HepG2 (cell line): ENCODE data around the gene TSSK3. TPM values are rescaled to one million over a fixed set of nuclear protein-coding genes. Genes with fewer than 3 reads are reported as not detected.
A peak's percentile ranks its signal among the peaks of the same experiment; 100 is the strongest.

Experiments used
- ATF7 ChIP-seq, 2 experiments: fragments of 450-650 bp in 1 of 2; sonication (generic) in 1 of 2; formaldehyde crosslinking in 1 of 2; IDR thresholded peaks; 2 replicates each; pipeline versions ENCODE4 v1.4.0 to v1.6.1; 2016 to 2020; ENCODE audit warnings: antibody characterized with exemption in 1 of 2, mild to moderate bottlenecking in 1 of 2, missing genetic modification reagents in 1 of 2
- FOXA1 ChIP-seq, 2 experiments: fragments of 450-650 bp in 1 of 2; sonication (generic) in 1 of 2; formaldehyde crosslinking in 1 of 2; IDR thresholded peaks; 2 replicates each; pipeline versions ENCODE4 v1.4.0 to v1.6.1; 2016 to 2020; ENCODE audit warnings: missing genetic modification reagents in 1 of 2
- HMG20B ChIP-seq: conservative IDR thresholded peaks from 2 replicates; pipeline ENCODE4 v1.6.1; 2016; ENCODE audit warnings: missing genetic modification reagents, missing compliant biosample characterization
- MYC ChIP-seq: sonication (generic); formaldehyde crosslinking; IDR thresholded peaks from 2 replicates; pipeline ENCODE4 v1.9.0; 2021; ENCODE audit warnings: missing genetic modification reagents, borderline replicate concordance
- RARG ChIP-seq: sonication (generic); formaldehyde crosslinking; IDR thresholded peaks from 2 replicates; pipeline ENCODE4 v1.4.0; 2020; ENCODE audit warnings: low read depth, mild to moderate bottlenecking, missing genetic modification reagents
- SIN3A ChIP-seq: IDR thresholded peaks from 2 replicates; pipeline ENCODE4 v1.6.1; 2011; ENCODE audit warnings: low read depth, mild to moderate bottlenecking, control low read depth, low read length, borderline replicate concordance
- ZC3H13 ChIP-seq: sonication (generic); formaldehyde crosslinking; IDR thresholded peaks from 2 replicates; pipeline ENCODE4 v1.8.1; 2023; ENCODE audit warnings: mild to moderate bottlenecking, missing genetic modification reagents, moderate library complexity
- ZNF256 ChIP-seq: sonication (generic); formaldehyde crosslinking; conservative IDR thresholded peaks from 2 replicates; pipeline ENCODE4 v1.4.0; 2020; ENCODE audit warnings: missing genetic modification reagents
- ZNF33B ChIP-seq: sonication (generic); formaldehyde crosslinking; IDR thresholded peaks from 2 replicates; pipeline ENCODE4 v1.5.1; 2020; ENCODE audit warnings: mild to moderate bottlenecking, missing genetic modification reagents
- ZNF558 ChIP-seq: sonication (generic); formaldehyde crosslinking; IDR thresholded peaks from 2 replicates; pipeline ENCODE4 v1.9.0; 2022; ENCODE audit warnings: mild to moderate bottlenecking, missing genetic modification reagents, borderline replicate concordance
- ZNF749 ChIP-seq: sonication (generic); formaldehyde crosslinking; IDR thresholded peaks from 2 replicates; pipeline ENCODE4 v1.8.0; 2022; ENCODE audit warnings: mild to moderate bottlenecking, missing genetic modification reagents, moderate library complexity, borderline replicate concordance
- polyA plus RNA-seq, 8 experiments: library from polyadenylated mRNA; depleted of rRNA in 3 of 8; stranded (reverse) in 7 of 8; unstranded in 1 of 8; fragments of >200 nt; fragmentation: Illumina TruSeq in 4 of 8; extraction: Trizol in 4 of 8; gene quantifications; 2 replicates each; pipeline versions ENCODE4 v1.2.1 to v1.2.3, GENCODE V29; 2011 to 2016; ENCODE audit warnings: low read depth in 4 of 8, missing spikeins in 1 of 8, mixed read lengths in 1 of 8; ENCODE audit not compliant: insufficient read depth in 1 of 8
- total RNA-seq, 5 experiments: library from RNA; depleted of rRNA; stranded (reverse); fragments of >200 nt; fragmentation: Illumina TruSeq; extraction: Trizol; gene quantifications; 2 replicates each; pipeline ENCODE4 v1.2.3, GENCODE V29; 2016; ENCODE audit warnings: low read depth in 1 of 5
- TF ChIP-seq, protein P1 (sequence below): sonication (generic); formaldehyde crosslinking; IDR thresholded peaks from 2 replicates; pipeline ENCODE4 v1.4.0; 2020; ENCODE audit warnings: missing genetic modification reagents, borderline replicate concordance
- TF ChIP-seq, protein P2 (sequence below): sonication (generic); formaldehyde crosslinking; IDR thresholded peaks from 2 replicates; pipeline ENCODE4 v1.4.0; 2020; ENCODE audit warnings: missing genetic modification reagents
- TF ChIP-seq, protein P3 (sequence below): sonication (generic); formaldehyde crosslinking; IDR thresholded peaks from 2 replicates; pipeline ENCODE4 v1.5.1; 2020; ENCODE audit warnings: mild to moderate bottlenecking, missing genetic modification reagents, moderate library complexity
- TF ChIP-seq, protein P4 (sequence below): IDR thresholded peaks from 2 replicates; pipeline ENCODE4 v1.6.1; 2018; ENCODE audit warnings: missing genetic modification reagents, mild to moderate bottlenecking, missing compliant biosample characterization
- TF ChIP-seq, protein P5 (sequence below): IDR thresholded peaks from 2 replicates; pipeline ENCODE4 v1.6.1; 2012; ENCODE audit warnings: low read depth, low read length, improper control_type of control experiment

TSSK3 gene
- total and polyA plus RNA-seq, 2 of the 13 experiments (the other 11 are each of a cell fraction or from before 2014, with no cell fraction given) = 1.0 to 1.1 TPM

DNA sequence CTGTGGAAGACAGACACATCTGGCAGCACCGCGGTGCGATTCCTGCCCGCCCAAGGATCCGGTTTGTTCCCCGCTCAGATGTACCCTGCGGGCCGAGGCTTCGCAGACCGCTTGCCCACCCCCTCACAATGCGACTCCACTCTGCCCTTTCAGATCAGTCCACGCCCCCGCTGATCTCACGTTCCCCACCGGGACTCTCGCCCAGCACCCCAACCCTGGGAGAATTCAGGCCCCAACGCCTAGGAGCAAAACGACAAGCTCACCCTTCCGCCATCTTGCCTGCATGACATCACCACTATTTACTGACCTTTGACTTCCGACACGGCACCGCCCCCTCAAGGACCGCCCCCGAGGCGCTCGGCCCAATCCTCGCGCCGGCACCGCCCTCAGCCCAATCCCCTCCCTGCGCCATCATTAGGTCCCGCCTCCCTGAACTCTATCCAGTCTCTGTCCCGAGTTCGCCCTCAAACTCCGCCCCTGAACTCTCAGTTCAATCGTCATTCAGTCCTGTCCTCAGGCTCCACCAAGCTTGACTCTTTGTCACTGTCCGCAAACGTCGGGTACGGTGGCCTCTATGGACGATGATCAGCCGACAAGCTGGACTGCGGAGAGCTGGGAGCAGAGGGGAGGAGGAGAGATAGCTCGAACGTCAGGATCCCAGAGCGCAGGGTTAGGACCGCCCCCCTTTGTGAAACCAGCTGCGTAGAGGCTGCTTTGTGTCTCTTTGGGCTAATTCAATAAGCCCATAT is 32.0 kb downstream of the TSSK3 start, which contains the start of gene BSDC1 (continued):
- TF ChIP-seq, protein P1, sequence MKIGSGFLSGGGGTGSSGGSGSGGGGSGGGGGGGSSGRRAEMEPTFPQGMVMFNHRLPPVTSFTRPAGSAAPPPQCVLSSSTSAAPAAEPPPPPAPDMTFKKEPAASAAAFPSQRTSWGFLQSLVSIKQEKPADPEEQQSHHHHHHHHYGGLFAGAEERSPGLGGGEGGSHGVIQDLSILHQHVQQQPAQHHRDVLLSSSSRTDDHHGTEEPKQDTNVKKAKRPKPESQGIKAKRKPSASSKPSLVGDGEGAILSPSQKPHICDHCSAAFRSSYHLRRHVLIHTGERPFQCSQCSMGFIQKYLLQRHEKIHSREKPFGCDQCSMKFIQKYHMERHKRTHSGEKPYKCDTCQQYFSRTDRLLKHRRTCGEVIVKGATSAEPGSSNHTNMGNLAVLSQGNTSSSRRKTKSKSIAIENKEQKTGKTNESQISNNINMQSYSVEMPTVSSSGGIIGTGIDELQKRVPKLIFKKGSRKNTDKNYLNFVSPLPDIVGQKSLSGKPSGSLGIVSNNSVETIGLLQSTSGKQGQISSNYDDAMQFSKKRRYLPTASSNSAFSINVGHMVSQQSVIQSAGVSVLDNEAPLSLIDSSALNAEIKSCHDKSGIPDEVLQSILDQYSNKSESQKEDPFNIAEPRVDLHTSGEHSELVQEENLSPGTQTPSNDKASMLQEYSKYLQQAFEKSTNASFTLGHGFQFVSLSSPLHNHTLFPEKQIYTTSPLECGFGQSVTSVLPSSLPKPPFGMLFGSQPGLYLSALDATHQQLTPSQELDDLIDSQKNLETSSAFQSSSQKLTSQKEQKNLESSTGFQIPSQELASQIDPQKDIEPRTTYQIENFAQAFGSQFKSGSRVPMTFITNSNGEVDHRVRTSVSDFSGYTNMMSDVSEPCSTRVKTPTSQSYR (CRISPR knock-in tag) = no peak; the same call in 1 of the 2 replicates
- TF ChIP-seq, protein P2, sequence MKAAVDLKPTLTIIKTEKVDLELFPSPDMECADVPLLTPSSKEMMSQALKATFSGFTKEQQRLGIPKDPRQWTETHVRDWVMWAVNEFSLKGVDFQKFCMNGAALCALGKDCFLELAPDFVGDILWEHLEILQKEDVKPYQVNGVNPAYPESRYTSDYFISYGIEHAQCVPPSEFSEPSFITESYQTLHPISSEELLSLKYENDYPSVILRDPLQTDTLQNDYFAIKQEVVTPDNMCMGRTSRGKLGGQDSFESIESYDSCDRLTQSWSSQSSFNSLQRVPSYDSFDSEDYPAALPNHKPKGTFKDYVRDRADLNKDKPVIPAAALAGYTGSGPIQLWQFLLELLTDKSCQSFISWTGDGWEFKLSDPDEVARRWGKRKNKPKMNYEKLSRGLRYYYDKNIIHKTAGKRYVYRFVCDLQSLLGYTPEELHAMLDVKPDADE = no peak
- TF ChIP-seq HMG20B (no peak), MYC (CRISPR knock-in tag) (no peak; the same call in 1 of the 2 replicates), RARG (CRISPR knock-in tag) (0 out of 2 replicates have a peak, but pooled peaks have one; percentile 20), ZC3H13 (no peak), ZNF749 (no peak), ZNF33B (CRISPR knock-in tag) (no peak), ZNF256 (CRISPR knock-in tag) (no peak), SIN3A (peak; percentile 72; the same call in 1 of the 2 replicates), ATF7 (IDR thresholded peaks at IDR 0.05) (peak; percentile 97), ATF7 (CRISPR knock-in tag; IDR thresholded peaks at IDR 0.05) (peak; percentile 100), ZNF558 (no peak), FOXA1 (IDR thresholded peaks at IDR 0.05) (no peak), FOXA1 (CRISPR knock-in tag; IDR thresholded peaks at IDR 0.05) (peak; percentile 81)
- TF ChIP-seq, protein P3, sequence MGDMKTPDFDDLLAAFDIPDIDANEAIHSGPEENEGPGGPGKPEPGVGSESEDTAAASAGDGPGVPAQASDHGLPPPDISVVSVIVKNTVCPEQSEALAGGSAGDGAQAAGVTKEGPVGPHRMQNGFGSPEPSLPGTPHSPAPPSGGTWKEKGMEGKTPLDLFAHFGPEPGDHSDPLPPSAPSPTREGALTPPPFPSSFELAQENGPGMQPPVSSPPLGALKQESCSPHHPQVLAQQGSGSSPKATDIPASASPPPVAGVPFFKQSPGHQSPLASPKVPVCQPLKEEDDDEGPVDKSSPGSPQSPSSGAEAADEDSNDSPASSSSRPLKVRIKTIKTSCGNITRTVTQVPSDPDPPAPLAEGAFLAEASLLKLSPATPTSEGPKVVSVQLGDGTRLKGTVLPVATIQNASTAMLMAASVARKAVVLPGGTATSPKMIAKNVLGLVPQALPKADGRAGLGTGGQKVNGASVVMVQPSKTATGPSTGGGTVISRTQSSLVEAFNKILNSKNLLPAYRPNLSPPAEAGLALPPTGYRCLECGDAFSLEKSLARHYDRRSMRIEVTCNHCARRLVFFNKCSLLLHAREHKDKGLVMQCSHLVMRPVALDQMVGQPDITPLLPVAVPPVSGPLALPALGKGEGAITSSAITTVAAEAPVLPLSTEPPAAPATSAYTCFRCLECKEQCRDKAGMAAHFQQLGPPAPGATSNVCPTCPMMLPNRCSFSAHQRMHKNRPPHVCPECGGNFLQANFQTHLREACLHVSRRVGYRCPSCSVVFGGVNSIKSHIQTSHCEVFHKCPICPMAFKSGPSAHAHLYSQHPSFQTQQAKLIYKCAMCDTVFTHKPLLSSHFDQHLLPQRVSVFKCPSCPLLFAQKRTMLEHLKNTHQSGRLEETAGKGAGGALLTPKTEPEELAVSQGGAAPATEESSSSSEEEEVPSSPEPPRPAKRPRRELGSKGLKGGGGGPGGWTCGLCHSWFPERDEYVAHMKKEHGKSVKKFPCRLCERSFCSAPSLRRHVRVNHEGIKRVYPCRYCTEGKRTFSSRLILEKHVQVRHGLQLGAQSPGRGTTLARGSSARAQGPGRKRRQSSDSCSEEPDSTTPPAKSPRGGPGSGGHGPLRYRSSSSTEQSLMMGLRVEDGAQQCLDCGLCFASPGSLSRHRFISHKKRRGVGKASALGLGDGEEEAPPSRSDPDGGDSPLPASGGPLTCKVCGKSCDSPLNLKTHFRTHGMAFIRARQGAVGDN (CRISPR knock-in tag) = peak; percentile 85
- TF ChIP-seq, protein P4, sequence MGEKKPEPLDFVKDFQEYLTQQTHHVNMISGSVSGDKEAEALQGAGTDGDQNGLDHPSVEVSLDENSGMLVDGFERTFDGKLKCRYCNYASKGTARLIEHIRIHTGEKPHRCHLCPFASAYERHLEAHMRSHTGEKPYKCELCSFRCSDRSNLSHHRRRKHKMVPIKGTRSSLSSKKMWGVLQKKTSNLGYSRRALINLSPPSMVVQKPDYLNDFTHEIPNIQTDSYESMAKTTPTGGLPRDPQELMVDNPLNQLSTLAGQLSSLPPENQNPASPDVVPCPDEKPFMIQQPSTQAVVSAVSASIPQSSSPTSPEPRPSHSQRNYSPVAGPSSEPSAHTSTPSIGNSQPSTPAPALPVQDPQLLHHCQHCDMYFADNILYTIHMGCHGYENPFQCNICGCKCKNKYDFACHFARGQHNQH (CRISPR knock-in tag) = peak; percentile 90
- TF ChIP-seq, protein P5, sequence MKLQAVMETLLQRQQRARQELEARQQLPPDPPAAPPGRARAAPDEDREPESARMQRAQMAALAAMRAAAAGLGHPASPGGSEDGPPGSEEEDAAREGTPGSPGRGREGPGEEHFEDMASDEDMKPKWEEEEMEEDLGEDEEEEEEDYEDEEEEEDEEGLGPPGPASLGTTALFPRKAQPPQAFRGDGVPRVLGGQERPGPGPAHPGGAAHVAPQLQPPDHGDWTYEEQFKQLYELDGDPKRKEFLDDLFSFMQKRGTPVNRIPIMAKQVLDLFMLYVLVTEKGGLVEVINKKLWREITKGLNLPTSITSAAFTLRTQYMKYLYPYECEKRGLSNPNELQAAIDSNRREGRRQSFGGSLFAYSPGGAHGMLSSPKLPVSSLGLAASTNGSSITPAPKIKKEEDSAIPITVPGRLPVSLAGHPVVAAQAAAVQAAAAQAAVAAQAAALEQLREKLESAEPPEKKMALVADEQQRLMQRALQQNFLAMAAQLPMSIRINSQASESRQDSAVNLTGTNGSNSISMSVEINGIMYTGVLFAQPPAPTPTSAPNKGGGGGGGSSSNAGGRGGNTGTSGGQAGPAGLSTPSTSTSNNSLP = 0 out of 2 replicates have a peak, but pooled peaks have one; percentile 28
